Right lobe of liver (tissue), 6 donors: ENCODE results near the gene RBM10. TPM values are rescaled to one million over a fixed set of nuclear protein-coding genes. Genes with fewer than 3 reads are reported as not detected.

Source experiments
- ATAC-seq, 4 donors: fragments of 200-7000 bp; cut with Tn5 transposase; one replicate each; pipeline ENCODE4 v1.9.1; 2020; ENCODE audit warnings: mild to moderate bottlenecking in 4 of 4, moderate library complexity in 4 of 4
- DNase-seq, 3 donors: peaks; one replicate each; pipeline ENCODE4 v3.0.0-alpha.2; 2020
- H3K27ac ChIP-seq, 3 donors: fragments of 200-600 bp; one replicate each; pipeline ENCODE4 v1.8.0; 2022
- H3K27me3 ChIP-seq, 2 donors: fragments of 200-600 bp; one replicate each; pipeline ENCODE4 v1.8.0; 2022
- H3K36me3 ChIP-seq, 4 donors: fragments of 200-600 bp; sonication (generic) in 1 of 4; one replicate each; pipeline versions ENCODE4 v1.5.1 to v1.8.0; 2017 to 2022; ENCODE audit warnings: control low read depth in 1 of 4
- H3K4me1 ChIP-seq, 4 donors: fragments of 200-600 bp; sonication (generic) in 1 of 4; one replicate each; pipeline versions ENCODE4 v1.5.1 to v1.8.0; 2017 to 2022; ENCODE audit warnings: control low read depth in 1 of 4
- H3K4me3 ChIP-seq, 3 donors: fragments of 200-600 bp; one replicate each; pipeline ENCODE4 v1.8.0; 2022
- H3K9me3 ChIP-seq, 4 donors: fragments of 200-600 bp; sonication (generic) in 1 of 4; one replicate each; pipeline versions ENCODE4 v1.5.1 to v1.8.0; 2017 to 2022; ENCODE audit warnings: control low read depth in 1 of 4
- CTCF ChIP-seq, 4 donors: fragments of 200-600 bp in 3 of 4; fragments of 450-650 bp in 1 of 4; IDR thresholded peaks; one replicate each; pipeline versions ENCODE4 v1.5.1 to v1.8.0; 2016 to 2022; ENCODE audit warnings: antibody characterized with exemption in 4 of 4, mild to moderate bottlenecking in 2 of 4
- POLR2A ChIP-seq: fragments of 450-650 bp; IDR thresholded peaks from one replicate; pipeline ENCODE4 v1.6.1; 2017; ENCODE audit warnings: antibody characterized with exemption, mild to moderate bottlenecking
- WGBS: methylation state at CpG from one replicate; pipeline ENCODE4 v1.1.6; 2018; ENCODE audit warnings: low coverage, low lambda C conversion rate; ENCODE audit not compliant: insufficient coverage; ENCODE audit errors: missing lambda C conversion rate; 5-methylcytosine and 5-hydroxymethylcytosine counted together
- intact Hi-C, 2 donors: fragments of 100-400 bp; cut with DNase I; formaldehyde crosslinking; loops; one replicate each; pipeline versions ENCODE4 v1.11.2 to v1.14.1; 2022
- total RNA-seq, 6 experiments: library from RNA; depleted of rRNA in 2 of 6; stranded (reverse); fragments of >200 nt in 2 of 6; fragmentation: NEBNext Ultra II Directional in 3 of 6; extraction: Animal tissue kit (Norgen Biotek cat#: 25700) in 3 of 6; gene quantifications; one replicate each; pipeline versions ENCODE4 v1.1.0 to v1.2.4, GENCODE V29; 2016 to 2023
- donor health status: DM: no; HTN: yes; CAD: no.
- donor health status: DM: no; HTN: no; CAD: no.
- donor health status: DM: no; HTN: no; CAD: no.
- donor health status: DM: no; HTN: yes; CAD: no.
- donor health status: DM: no; HTN: yes; CAD: no.

Gene RBM10
- total RNA-seq, 6 experiments from 2014 or later: 12.5 to 20.8 (median 15.2) TPM

GRCh38 chrX:47212381-47213293 is 67.6 kb downstream of the RBM10 start:
- no peaks in the 10 kb centered on the region for H3K27me3 ChIP-seq
- WGBS: 92% methylated on average over 9 of the region's 12 CpGs
- TF ChIP-seq CTCF (IDR thresholded peaks at IDR 0.05): no peak
- TF ChIP-seq POLR2A: no peak
- intact Hi-C loops: no loop called here
- H3K4me3 ChIP-seq: no peak overlapping the region
- H3K27ac ChIP-seq: no peak overlapping the region
- DNase-seq (peak in 1 of 3 donors; percentile 12), ATAC-seq (no peak)
- no peaks in the 10 kb centered on the region for H3K9me3 ChIP-seq
- H3K36me3 ChIP-seq: peaks cover 4 to 79% (median 37%) of the 10 kb centered on the region in 4 donors
- H3K4me1 ChIP-seq: peaks cover 0 to 6% (median 0%) of the 10 kb centered on the region in 4 donors

GRCh38 chrX:47214435-47215077 is 69.5 kb downstream of the RBM10 start:
- ATAC-seq (no peak), DNase-seq (peak in 1 of 3 donors; percentile 57)
- WGBS: 89% methylated on average over 8 of the region's 20 CpGs
- Histone ChIP-seq H3K36me3 (peaks cover 4 to 63% (median 32%) of the 10 kb centered on the region in 4 donors), H3K27me3 (no peaks in the 10 kb centered on the region), H3K9me3 (no peaks in the 10 kb centered on the region), H3K4me3 (no peak overlapping the region), H3K27ac (no peak overlapping the region), H3K4me1 (peaks cover 0 to 6% (median 0%) of the 10 kb centered on the region in 4 donors)
- intact Hi-C loops: no loop called here
- no peak for TF ChIP-seq POLR2A
- TF ChIP-seq CTCF (IDR thresholded peaks at IDR 0.05): no peak

- H3K4me3 ChIP-seq: no peak overlapping the region
- no peaks in the 10 kb centered on the region for H3K27me3 ChIP-seq
- H3K27ac ChIP-seq: no peak overlapping the region
- intact Hi-C loops: no loop called here
- no peaks in the 10 kb centered on the region for H3K9me3 ChIP-seq
- peak in 1 of 3 donors; percentile 33 for DNase-seq
- 100% methylated on average over 1 of the region's 12 CpGs for WGBS
- ATAC-seq: no peak
- TF ChIP-seq POLR2A: no peak
- no peak for TF ChIP-seq CTCF (IDR thresholded peaks at IDR 0.05)
- H3K4me1 ChIP-seq: peaks cover 0 to 9% (median 0%) of the 10 kb centered on the region in 4 donors
- peaks cover 4 to 55% (median 28%) of the 10 kb centered on the region in 4 donors for H3K36me3 ChIP-seq
Measured at GRCh38 chrX:47215291-47215900, 70.4 kb downstream of the RBM10 start.

GRCh38 chrX:47216393-47216925 is 71.4 kb downstream of the RBM10 start:
- DNase-seq (peak in 1 of 3 donors; percentile 36), ATAC-seq (no peak)
- H3K9me3 ChIP-seq: no peaks in the 10 kb centered on the region
- intact Hi-C loops: no loop called here
- peaks cover 4 to 44% (median 23%) of the 10 kb centered on the region in 4 donors for H3K36me3 ChIP-seq
- H3K4me1 ChIP-seq: peaks cover 0 to 13% (median 0%) of the 10 kb centered on the region in 4 donors
- peak overlapping the region; percentile 48 to 60 (median 58) for H3K27ac ChIP-seq
- WGBS: 83% methylated on average over 8 of the region's 8 CpGs
- no peaks in the 10 kb centered on the region for H3K27me3 ChIP-seq
- no peak for TF ChIP-seq CTCF (IDR thresholded peaks at IDR 0.05)
- no peak for TF ChIP-seq POLR2A
- H3K4me3 ChIP-seq: no peak overlapping the region
